Gastroesophageal sphincter (tissue), 2 donors: Measurements from ENCODE around the gene ALDH16A1.

ENCODE experiments used
- EP300 ChIP-seq: sonication (generic); formaldehyde crosslinking; IDR thresholded peaks from one replicate; pipeline ENCODE4 v1.6.1; 2017; ENCODE audit warnings: antibody characterized with exemption, mild to moderate bottlenecking
- POLR2A ChIP-seq, 2 donors: fragments of 450-650 bp; IDR thresholded peaks; one replicate each; pipeline ENCODE4 v1.6.1; 2017; ENCODE audit warnings: antibody characterized with exemption in 2 of 2, mild to moderate bottlenecking in 2 of 2, moderate library complexity in 1 of 2

DNA sequence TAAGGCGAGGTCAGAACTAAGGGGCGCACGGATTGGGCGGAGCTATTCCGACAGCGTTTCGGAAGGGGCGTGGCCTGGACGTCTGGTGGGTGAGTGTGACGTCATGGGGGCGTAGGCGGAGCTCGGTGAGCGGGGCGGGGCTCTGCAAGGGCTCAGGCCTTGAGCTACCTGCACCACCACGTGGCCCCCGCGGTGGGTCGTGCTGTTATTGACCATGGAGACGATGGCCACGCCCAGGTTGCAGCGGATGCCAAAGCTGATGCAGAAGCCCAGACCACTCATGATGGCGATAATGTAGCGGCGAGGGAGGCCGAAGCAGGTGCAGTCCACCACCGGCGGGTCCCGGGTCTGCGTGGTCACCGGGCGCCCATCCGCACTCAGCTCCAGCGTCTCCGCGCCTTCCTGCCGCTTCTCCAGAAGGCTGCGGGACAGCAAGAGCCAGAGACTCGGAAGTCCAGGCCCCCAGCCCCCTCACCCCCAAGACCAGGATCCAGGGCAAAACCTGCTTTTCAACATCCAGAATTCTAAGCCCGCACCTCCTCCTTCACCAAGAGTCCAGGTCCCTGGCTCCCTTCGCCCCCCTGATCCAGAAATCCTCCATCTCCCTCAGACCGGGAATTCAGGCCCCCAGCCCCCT, 16.5 kb upstream of the ALDH16A1 start:
- TF ChIP-seq EP300 (no peak), POLR2A (IDR thresholded peaks at IDR 0.05) (no peak)
